HG03457 (cell line): ENCODE data around the gene LRRK1.
"Not testable (repeated sequence)": the region's sequence is repeated elsewhere in the genome, so short reads cannot be mapped to it uniquely, and the experiment has no call there.

Experiments
- ATAC-seq: cut with Tn5 transposase; IDR thresholded peaks from one replicate; pipeline ENCODE4 v1.9.1; 2021; ENCODE audit warnings: moderate number of reproducible peaks; ENCODE audit not compliant: unreplicated experiment

LRRK1 gene

GRCh38 chr15:101066501-101067408 lies 147.6 kb downstream of the LRRK1 start:
- ATAC-seq = no peak

GRCh38 chr15:101067660-101068522 lies 148.7 kb downstream of the LRRK1 start:
- ATAC-seq = no peak

- no peak for ATAC-seq
These were observed 149.4 kb downstream of the LRRK1 start for GRCh38 chr15:101068523-101068960.

- ATAC-seq = no peak
These were observed 149.9 kb downstream of the LRRK1 start for GRCh38 chr15:101068961-101069653.

GRCh38 chr15:101069654-101069973 lies 150.5 kb downstream of the LRRK1 start:
- no peak for ATAC-seq

GRCh38 chr15:101070024-101070423 lies 150.9 kb downstream of the LRRK1 start:
- ATAC-seq = no peak

- no peak for ATAC-seq
These were observed 151.5 kb downstream of the LRRK1 start for GRCh38 chr15:101070502-101071273.

GRCh38 chr15:101071651-101072050 lies 152.5 kb downstream of the LRRK1 start:
- no peak for ATAC-seq

GRCh38 chr15:101072235-101072634 lies 153.1 kb downstream of the LRRK1 start:
- not testable (repeated sequence) for ATAC-seq

GRCh38 chr15:101077806-101078668 lies 158.9 kb downstream of the LRRK1 start:
- ATAC-seq = not testable (repeated sequence)

GRCh38 chr15:101078669-101079323 lies 159.6 kb downstream of the LRRK1 start:
- no peak for ATAC-seq

GRCh38 chr15:101081900-101082299 lies 162.7 kb downstream of the LRRK1 start:
- no peak for ATAC-seq

- no peak for ATAC-seq
These were observed 164.3 kb downstream of the LRRK1 start for GRCh38 chr15:101083336-101084045.

GRCh38 chr15:101084801-101085200 lies 165.6 kb downstream of the LRRK1 start:
- no peak for ATAC-seq

- ATAC-seq = no peak
These were observed 166.1 kb downstream of the LRRK1 start for GRCh38 chr15:101085311-101085700.

GRCh38 chr15:101086394-101087171 lies 167.4 kb downstream of the LRRK1 start:
- ATAC-seq = no peak

GRCh38 chr15:101087172-101087769 lies 168.1 kb downstream of the LRRK1 start:
- no peak for ATAC-seq
